Measurements from ENCODE around the gene RAB40B.

The RAB40B gene

GRCh38 chr17:82696916-82697807, 1.3 kb downstream of the RAB40B start (continued):
- no peak for TF ChIP-seq ZNF558 (tag by site-specific recombination; IDR thresholded peaks at IDR 0.05)
- TF ChIP-seq GLI2 (tag by site-specific recombination; IDR thresholded peaks at IDR 0.05; ENCODE audit: borderline replicate concordance, low read depth): no peak
- peak; percentile 60 for TF ChIP-seq ZNF341 (tag by site-specific recombination; IDR thresholded peaks at IDR 0.05; ENCODE audit: low read depth)
- TF ChIP-seq ZNF596 (tag by site-specific recombination; IDR thresholded peaks at IDR 0.05): no peak
- TF ChIP-seq ZSCAN23 (tag by site-specific recombination; IDR thresholded peaks at IDR 0.05): no peak
- TF ChIP-seq ZNF324 (tag by site-specific recombination; IDR thresholded peaks at IDR 0.05): no peak
- no peak for TF ChIP-seq PBX3 (CRISPR knock-in tag; IDR thresholded peaks at IDR 0.05)
- TF ChIP-seq ZNF404 (tag by site-specific recombination; IDR thresholded peaks at IDR 0.05): no peak
- no peak for TF ChIP-seq ZXDB (tag by site-specific recombination; IDR thresholded peaks at IDR 0.05)
- TF ChIP-seq ZNF585B (tag by site-specific recombination; IDR thresholded peaks at IDR 0.05): no peak
- TF ChIP-seq ZNF488 (tag by site-specific recombination; IDR thresholded peaks at IDR 0.05): no peak
- TF ChIP-seq ZNF114 (tag by site-specific recombination; IDR thresholded peaks at IDR 0.05): no peak
- no peak for TF ChIP-seq WT1 (tag by site-specific recombination; IDR thresholded peaks at IDR 0.05)
- TF ChIP-seq KLF8 (tag by site-specific recombination; IDR thresholded peaks at IDR 0.05): no peak
- no peak for TF ChIP-seq ZNF184 (tag by site-specific recombination; IDR thresholded peaks at IDR 0.05)
- TF ChIP-seq ZNF621 (tag by site-specific recombination; IDR thresholded peaks at IDR 0.05): no peak
- no peak for TF ChIP-seq ZNF501 (tag by site-specific recombination; IDR thresholded peaks at IDR 0.05)
- no peak for TF ChIP-seq ZNF239 (tag by site-specific recombination; IDR thresholded peaks at IDR 0.05)
- TF ChIP-seq ZNF37A (tag by site-specific recombination; IDR thresholded peaks at IDR 0.05): no peak
- TF ChIP-seq ZBTB8A (tag by site-specific recombination; IDR thresholded peaks at IDR 0.05): 0 out of 2 replicates have a peak, but pooled peaks have one; percentile 9
- TF ChIP-seq PRDM2 (tag by site-specific recombination; IDR thresholded peaks at IDR 0.05; ENCODE audit: borderline replicate concordance): no peak
- TF ChIP-seq GLIS2 (tag by site-specific recombination; IDR thresholded peaks at IDR 0.05): no peak
- TF ChIP-seq IKZF3 (tag by site-specific recombination; IDR thresholded peaks at IDR 0.05): no peak
- TF ChIP-seq PRDM4 (tag by site-specific recombination; IDR thresholded peaks at IDR 0.05): no peak
- TF ChIP-seq ZNF24 (tag by site-specific recombination; IDR thresholded peaks at IDR 0.05): no peak
- no peak for TF ChIP-seq ZNF610 (tag by site-specific recombination; IDR thresholded peaks at IDR 0.05; ENCODE audit: borderline replicate concordance)
- no peak for TF ChIP-seq ZNF830 (tag by site-specific recombination; IDR thresholded peaks at IDR 0.05; ENCODE audit: low read depth)
- TF ChIP-seq ZNF10 (tag by site-specific recombination; IDR thresholded peaks at IDR 0.05): no peak
